ENCODE results near the gene DYNC1I2.

- TF ChIP-seq CTCF (conservative IDR thresholded peaks at IDR 0.05; ENCODE audit: low read depth, low read length) (no peak), EZH2 (IDR thresholded peaks at IDR 0.05; ENCODE audit: low read length, unreplicated experiment) (no peak), EZH2phosphoT487 (IDR thresholded peaks at IDR 0.05; ENCODE audit: borderline replicate concordance, low read length) (no peak)
Observed at GRCh38 chr2:171771463-171771862, 84.2 kb downstream of the DYNC1I2 start.

Measured in PC-3 (cell line).